Camera-type eye (tissue), 1 donor: ENCODE data around the gene CFAP161. TPM values are rescaled to one million over a fixed set of nuclear protein-coding genes. Genes with fewer than 3 reads are reported as not detected.

Source experiments
- total RNA-seq: library from RNA; depleted of rRNA; stranded (reverse); fragments of >200 nt; gene quantifications from one replicate; pipeline ENCODE4 v1.2.3, GENCODE V29; 2014

The CFAP161 gene
- total RNA-seq = 1.2 TPM

GRCh38 chr15:81133782-81134461 is at the start of gene CFAP161:
CFAP161 (plus strand) TSS chr15:81134270; CDS start chr15:81134330, 60 bp downstream.

GRCh38 chr15:81196576-81197254 is 62.6 kb downstream of the CFAP161 start, which contains the start of gene IL16:
IL16 (plus strand) TSS chr15:81196879; CDS start chr15:81225400, 28,521 bp downstream.

Other genes with a start within 250 kb of the CFAP161 start
- gene MESD, start 144.5 kb upstream of the CFAP161 start, total RNA-seq = 31.2 TPM
- gene TLNRD1, start 133.3 kb upstream of the CFAP161 start, total RNA-seq = 12.2 TPM
- gene IL16, start 62.6 kb downstream of the CFAP161 start, total RNA-seq = 7.1 TPM
- gene STARD5, start 189.9 kb downstream of the CFAP161 start, total RNA-seq = 5.1 TPM
- 0.22 TPM for gene TMC3, start 239.9 kb downstream of the CFAP161 start, total RNA-seq